GM12878 (cell line): ENCODE measurements around the gene MILR1. TPM values are rescaled to one million over a fixed set of nuclear protein-coding genes. Genes with fewer than 3 reads are reported as not detected.

Source experiments
- ATAC-seq: fragments of 200-7000 bp; cut with Tn5 transposase; 3 replicates; pipeline ENCODE4 v1.9.1; 2020; ENCODE audit warnings: mild to moderate bottlenecking, moderate library complexity
- BruUV-seq: library from RNA; stranded (reverse); fragments of 400-500 nt; replicated peaks from 2 replicates; lab custom pipeline; 2021; lab: Mats Ljungman, UMichigan
- CTCF ChIA-PET: fragments of 300-600 bp; sonication (Branson Sonifier 250); formaldehyde crosslinking; extraction: SDS; loops from one replicate; lab custom pipeline; 2021; ENCODE audit warnings: inconsistent platforms; lab: Yijun Ruan, JAX
- POLR2A ChIA-PET: fragments of 350-600 bp; formaldehyde crosslinking; extraction: SDS; loops from one replicate; lab custom pipeline; 2021; ENCODE audit warnings: inconsistent platforms; lab: Charles Lee
- RAD21 ChIA-PET: fragments of 300-600 bp; sonication (Branson Sonifier 250); formaldehyde crosslinking; loops from one replicate; lab custom pipeline; 2023; ENCODE audit warnings: antibody characterized with exemption; ENCODE audit not compliant: unreplicated experiment; lab: Charles Lee
- SMC1A ChIA-PET: fragments of 300-600 bp; sonication (Branson Sonifier 250); formaldehyde crosslinking; loops from one replicate; lab custom pipeline; 2023; ENCODE audit not compliant: unreplicated experiment, uncharacterized antibody; lab: Charles Lee
- DNase-seq: peaks from one replicate; pipeline ENCODE4 v3.0.0-alpha.2; 2011; ENCODE audit warnings: low read depth, low spot score
- FAIRE-seq: peaks from 3 replicates; lab custom pipeline; 2011; peaks lifted over from hg19 to GRCh38; lab: Jason Lieb, UNC
- H2AFZ ChIP-seq: 2 replicates; pipeline ENCODE4 v1.6.0; 2011; ENCODE audit warnings: low read depth, low read length, control low read depth; ENCODE audit not compliant: control insufficient read depth
- H3K27ac ChIP-seq: 2 replicates; pipeline ENCODE4 v1.5.1; 2011; ENCODE audit warnings: control low read depth; ENCODE audit not compliant: control insufficient read depth, insufficient read depth
- H3K27me3 ChIP-seq, 2 experiments: replicated peaks in 1 of 2; 2 replicates each; pipeline versions ENCODE4 v1.6.0 to v1.6.1; 2011; ENCODE audit warnings: low read length in 1 of 2; ENCODE audit not compliant: control insufficient read depth in 2 of 2, insufficient read depth in 2 of 2
- H3K36me3 ChIP-seq, 2 experiments: 2 replicates each; pipeline ENCODE4 v1.5.1; 2011; ENCODE audit warnings: low read length in 1 of 2; ENCODE audit not compliant: control insufficient read depth in 2 of 2, insufficient read depth in 2 of 2
- H3K4me1 ChIP-seq: 2 replicates; pipeline ENCODE4 v1.6.1; 2011; ENCODE audit warnings: mild to moderate bottlenecking, low read length, moderate library complexity, mixed read lengths; ENCODE audit not compliant: control insufficient read depth, insufficient read depth
- H3K4me2 ChIP-seq: 2 replicates; pipeline ENCODE4 v1.6.0; 2011; ENCODE audit warnings: control low read depth; ENCODE audit not compliant: control insufficient read depth, insufficient read depth
- H3K4me3 ChIP-seq: fragments of 200-600 bp; sonication (generic); 2 replicates; pipeline ENCODE4 v1.5.1; 2016
- H3K79me2 ChIP-seq: 2 replicates; pipeline ENCODE4 v1.6.0; 2011; ENCODE audit warnings: low read length; ENCODE audit not compliant: control insufficient read depth, insufficient read depth
- H3K9ac ChIP-seq: 2 replicates; pipeline ENCODE4 v1.8.0; 2011; ENCODE audit warnings: low read length, control low read depth, mixed read lengths; ENCODE audit not compliant: control insufficient read depth, insufficient read depth
- H3K9me3 ChIP-seq: replicated peaks from 3 replicates; pipeline ENCODE4 v1.5.1; 2011; ENCODE audit warnings: mild to moderate bottlenecking, low read length; ENCODE audit not compliant: control insufficient read depth, insufficient read depth
- H4K20me1 ChIP-seq: 2 replicates; pipeline ENCODE4 v1.6.0; 2011; ENCODE audit not compliant: control insufficient read depth, insufficient read depth
- ATF7 ChIP-seq: fragments of 450-650 bp; IDR thresholded peaks from 2 replicates; pipeline ENCODE4 v1.6.1; 2016; ENCODE audit warnings: low read depth, mild to moderate bottlenecking
- BCLAF1 ChIP-seq: fragments of 450-650 bp; IDR thresholded peaks from 2 replicates; pipeline ENCODE4 v1.6.1; 2017; ENCODE audit warnings: antibody characterized with exemption, mild to moderate bottlenecking, moderate library complexity
- CBFB ChIP-seq: IDR thresholded peaks from 2 replicates; pipeline ENCODE4 v1.6.1; 2016; ENCODE audit warnings: antibody characterized with exemption, low read depth
- CBX5 ChIP-seq: sonication (generic); IDR thresholded peaks from 2 replicates; pipeline ENCODE4 v1.6.1; 2016; ENCODE audit warnings: low read depth, moderate library complexity, mild to moderate bottlenecking, inconsistent platforms
- CTCF ChIP-seq, 3 experiments: IDR thresholded peaks in 2 of 3; conservative IDR thresholded peaks in 1 of 3; 2 replicates each; pipeline ENCODE4 v1.5.1; 2011; ENCODE audit warnings: low read depth in 3 of 3, low read length in 3 of 3, mild to moderate bottlenecking in 3 of 3, control low read depth in 2 of 3, moderate library complexity in 2 of 3, inconsistent platforms in 1 of 3, mixed read lengths in 1 of 3; ENCODE audit not compliant: control insufficient read depth in 2 of 3, insufficient read depth in 1 of 3; ENCODE audit errors: extremely low read depth in 1 of 3
- HDAC6 ChIP-seq: fragments of 200-600 bp; sonication (generic); IDR thresholded peaks from one replicate; pipeline ENCODE4 v1.8.0; 2017; ENCODE audit warnings: antibody characterized with exemption; ENCODE audit not compliant: unreplicated experiment
- NFYA ChIP-seq: IDR thresholded peaks from 2 replicates; pipeline ENCODE4 v1.6.1; 2011; ENCODE audit warnings: low read depth, mild to moderate bottlenecking, low read length, improper control_type of control experiment, borderline replicate concordance
- NRF1 ChIP-seq: conservative IDR thresholded peaks from 2 replicates; pipeline ENCODE4 v1.6.1; 2011; ENCODE audit warnings: mild to moderate bottlenecking, low read depth, low read length, improper control_type of control experiment
- POLR2AphosphoS2 ChIP-seq: IDR thresholded peaks from 2 replicates; pipeline ENCODE4 v1.6.1; 2011; ENCODE audit warnings: low read depth, mild to moderate bottlenecking, low read length, improper control_type of control experiment, moderate library complexity
- RCOR1 ChIP-seq: conservative IDR thresholded peaks from 2 replicates; pipeline ENCODE4 v1.6.1; 2012; ENCODE audit warnings: low read depth, low read length, improper control_type of control experiment
- RELA ChIP-seq: fragments of 450-650 bp; IDR thresholded peaks from 2 replicates; pipeline ENCODE4 v1.8.0; 2014; ENCODE audit warnings: borderline replicate concordance; ENCODE audit not compliant: partially characterized antibody
- SMAD5 ChIP-seq: IDR thresholded peaks from 2 replicates; pipeline ENCODE4 v1.6.1; 2016; ENCODE audit warnings: antibody characterized with exemption, low read depth
- TCF7 ChIP-seq: IDR thresholded peaks from 2 replicates; pipeline ENCODE4 v1.6.1; 2014; ENCODE audit warnings: antibody characterized with exemption, borderline replicate concordance
- ZBED1 ChIP-seq: IDR thresholded peaks from 2 replicates; pipeline ENCODE4 v1.6.1; 2016; ENCODE audit warnings: borderline replicate concordance
- ZNF687 ChIP-seq: fragments of 450-650 bp; IDR thresholded peaks from 2 replicates; pipeline ENCODE4 v1.6.1; 2017; ENCODE audit warnings: mild to moderate bottlenecking, moderate library complexity
- WGBS: methylation state at CpG from one replicate; pipeline ENCODE4 v1.1.6; 2016; ENCODE audit warnings: low lambda C conversion rate; ENCODE audit not compliant: insufficient replicate concordance, insufficient coverage; ENCODE audit errors: missing lambda C conversion rate; 5-methylcytosine and 5-hydroxymethylcytosine counted together
- in situ Hi-C: fragments of 300-500 bp; cut with MboI; formaldehyde crosslinking; loops from 9 replicates; pipeline ENCODE4 v1.14.3; 2018; ENCODE audit warnings: mixed read lengths
- intact Hi-C: fragments of 100-400 bp; cut with micrococcal nuclease; formaldehyde crosslinking; loops from one replicate; pipeline ENCODE4 v1.14.2; 2022; ENCODE audit not compliant: unreplicated experiment
- polyA plus RNA-seq, 11 experiments: library from polyadenylated mRNA; depleted of rRNA in 4 of 11; unstranded in 6 of 11; stranded (reverse) in 5 of 11; fragments of >200 nt; fragmentation: Nextera tagmentation in 4 of 11; fragmentation: Illumina TruSeq in 1 of 11; extraction: Ambion mirVana in 4 of 11; extraction: Trizol in 1 of 11; gene quantifications; 1 replicate in 1 of 11; 2 replicates in 10 of 11; pipeline versions ENCODE4 v1.2.1 to v1.2.3, GENCODE V29; 2011 to 2016; ENCODE audit warnings: inconsistent platforms in 2 of 11, missing spikeins in 2 of 11, low read depth in 1 of 11
- total RNA-seq, 4 experiments: library from RNA; depleted of rRNA in 3 of 4; stranded (reverse); fragments of >200 nt in 3 of 4; fragmentation: Illumina TruSeq in 1 of 4; extraction: Trizol in 1 of 4; gene quantifications; 2 replicates each; pipeline versions ENCODE4 v1.2.1 to v1.2.3, GENCODE V29; 2013 to 2021

Gene MILR1
- total and polyA plus RNA-seq, 10 of the 15 experiments (the other 5 are each of a cell fraction or from before 2014, with no cell fraction given), result 2.0 to 47.2 (median 17.2) TPM

- RAD21 ChIA-PET, result interaction anchor here (0.6 to 2.6 kb wide), 9 partner anchors 8 to 143 kb away, joined by 3 to 11 read pairs (median 4); partner anchors contain the start of gene POLG2
- peak within 1 kb of the TSS; percentile 100 for H3K4me3 ChIP-seq
- FAIRE-seq, result peak; percentile 90
- H3K4me1 ChIP-seq, result peaks cover 7% of the 10 kb centered on the region; the same call in 1 of the 2 replicates
- H3K4me2 ChIP-seq, result peak within 1 kb of the TSS; percentile 66
- peaks cover 5 to 36% of the 10 kb centered on the region in 2 experiments for H3K36me3 ChIP-seq
- CTCF ChIA-PET, result interaction anchor here (0.7 to 6.8 kb wide), 5 partner anchors 8 to 128 kb away, joined by 3 to 89 read pairs (median 4); partner anchors contain the start of gene POLG2
- peaks cover 78% of the 10 kb centered on the region for H3K79me2 ChIP-seq
- 3% methylated on average over 31 of the region's 31 CpGs for WGBS
- no TSS peak for BruUV-seq
- DNase-seq, result no peak
- H3K27ac ChIP-seq, result peak within 1 kb of the TSS; percentile 100
- H2AFZ ChIP-seq, result peak within 1 kb of the TSS; percentile 86
- H4K20me1 ChIP-seq, result peaks cover 9% of the 10 kb centered on the region
- in situ Hi-C loops (loop anchor here (10.0 kb wide), 2 partner anchors 139 to 661 kb away; partner anchors contain the start of gene SMARCD2), intact Hi-C loops (loop anchor here (2.0 kb wide), 1 partner anchor 143 kb away; no protein-coding TSS in a partner anchor)
- ATAC-seq, result peak; percentile 73
- POLR2A ChIA-PET, result interaction anchor here (0.6 to 3.0 kb wide), 10 partner anchors 10 to 884 kb away, joined by 3 to 64 read pairs (median 3); partner anchors contain the start of genes MAP3K3 and POLG2
- H3K27me3 ChIP-seq, result no peaks in the 10 kb centered on the region
- no peaks in the 10 kb centered on the region for H3K9me3 ChIP-seq
- H3K9ac ChIP-seq, result peak within 1 kb of the TSS; percentile 100
- SMC1A ChIA-PET, result interaction anchor here (0.8 to 2.9 kb wide), 12 partner anchors 9 to 188 kb away, joined by 3 to 25 read pairs (median 4); partner anchors contain the start of gene POLG2
- TF ChIP-seq ZBED1 (no peak; the same call in 1 of the 2 replicates), CTCF (IDR thresholded peaks at IDR 0.05 in 2 of 3, conservative IDR thresholded peaks at IDR 0.05 in 1 of 3; ENCODE audit: control insufficient read depth in 2 of 3, extremely low read depth in 1 of 3, insufficient read depth in 1 of 3, low read depth in 3 of 3, low read length in 3 of 3) (no peak), ZNF687 (peak; percentile 79), HDAC6 (no peak), POLR2AphosphoS2 (peak; percentile 98), CBX5 (peak; percentile 21; the same call in 1 of the 2 replicates), CBFB (peak; percentile 95), BCLAF1 (no peak), TCF7 (no peak), NFYA (no peak), NRF1 (peak; percentile 43; the same call in 1 of the 2 replicates), ATF7 (peak; percentile 95), RELA (peak; percentile 70), RCOR1 (peak; percentile 27; the same call in 1 of the 2 replicates), SMAD5 (peak; percentile 99)
These were observed 57.3 kb downstream of the MILR1 start, which contains the start of gene DDX5 for GRCh38 chr17:64506201-64506575. DDX5 (minus strand) TSS chr17:64506289; CDS start chr17:64506119, 170 bp downstream.
